CD14-positive monocyte (primary cell): ENCODE measurements around the gene CST7. TPM values are rescaled to one million over a fixed set of nuclear protein-coding genes. Genes with fewer than 3 reads are reported as not detected.

Source experiments
- DNase-seq, 3 donors: peaks; one replicate each; pipeline ENCODE4 v3.0.0-alpha.2; 2011 to 2022
- H2AFZ ChIP-seq: 2 replicates; pipeline ENCODE4 v1.6.0; 2012; ENCODE audit warnings: mild to moderate bottlenecking, low read depth, low read length, inconsistent platforms; ENCODE audit not compliant: insufficient read depth, poor library complexity, severe bottlenecking
- H3K27ac ChIP-seq, 2 donors: 1 replicate in 1 of 2; 2 replicates in 1 of 2; pipeline ENCODE4 v1.5.1; 2012 to 2013; ENCODE audit warnings: low read length in 2 of 2, control low read depth in 1 of 2, inconsistent platforms in 1 of 2, low read depth in 1 of 2, mild to moderate bottlenecking in 1 of 2
- H3K27me3 ChIP-seq, 2 donors: one replicate each; pipeline versions ENCODE4 v1.6.0 to v1.6.1; 2011 to 2013; ENCODE audit warnings: low read length in 2 of 2; ENCODE audit not compliant: control insufficient read depth in 2 of 2, insufficient read depth in 2 of 2
- H3K36me3 ChIP-seq, 2 donors: replicated peaks in 1 of 2; 1 replicate in 1 of 2; 2 replicates in 1 of 2; pipeline versions ENCODE4 v1.5.1 to v1.6.1; 2012 to 2013; ENCODE audit warnings: low read length in 2 of 2, control low read depth in 1 of 2, inconsistent platforms in 1 of 2, mild to moderate bottlenecking in 1 of 2; ENCODE audit not compliant: insufficient read depth in 2 of 2, control insufficient read depth in 1 of 2
- H3K4me1 ChIP-seq, 2 donors: 1 replicate in 1 of 2; 2 replicates in 1 of 2; pipeline versions ENCODE4 v1.5.1 to v1.6.1; 2012 to 2013; ENCODE audit warnings: low read length in 2 of 2, control low read depth in 1 of 2, inconsistent platforms in 1 of 2, mild to moderate bottlenecking in 1 of 2, moderate library complexity in 1 of 2; ENCODE audit not compliant: insufficient read depth in 2 of 2, control insufficient read depth in 1 of 2
- H3K4me2 ChIP-seq: replicated peaks from 2 replicates; pipeline ENCODE3; 2012; ENCODE audit warnings: low read length, moderate library complexity, mild to moderate bottlenecking; ENCODE audit not compliant: poor library complexity, severe bottlenecking; ENCODE audit errors: extremely low read depth
- H3K4me3 ChIP-seq, 3 experiments: fragments of 200-600 bp in 1 of 3; sonication (generic) in 1 of 3; replicated peaks in 1 of 3; 1 replicate in 2 of 3; 2 replicates in 1 of 3; pipeline ENCODE4 v1.5.1; 2011 to 2013; ENCODE audit warnings: low read length in 3 of 3, mild to moderate bottlenecking in 3 of 3, control low read depth in 2 of 3, low read depth in 2 of 3, inconsistent platforms in 1 of 3, moderate library complexity in 1 of 3
- H3K79me2 ChIP-seq: 2 replicates; pipeline ENCODE4 v1.6.0; 2012; ENCODE audit warnings: mild to moderate bottlenecking, control low read depth, inconsistent platforms, low read length, moderate library complexity; ENCODE audit not compliant: insufficient read depth
- H3K9ac ChIP-seq: 2 replicates; pipeline ENCODE4 v1.6.0; 2017; ENCODE audit warnings: low read length, mild to moderate bottlenecking; ENCODE audit not compliant: insufficient read depth, poor library complexity, severe bottlenecking
- H3K9me3 ChIP-seq, 2 donors: replicated peaks in 1 of 2; 1 replicate in 1 of 2; 2 replicates in 1 of 2; pipeline versions ENCODE4 v1.5.1 to v1.6.1; 2012 to 2013; ENCODE audit warnings: low read length in 2 of 2, control low read depth in 1 of 2; ENCODE audit not compliant: control insufficient read depth in 1 of 2, insufficient read depth in 1 of 2
- H4K20me1 ChIP-seq: 2 replicates; pipeline ENCODE4 v1.6.0; 2012; ENCODE audit warnings: mild to moderate bottlenecking, low read length, control low read depth, moderate library complexity; ENCODE audit not compliant: insufficient read depth
- H3K27ac Mint-ChIP-seq, 7 donors: one replicate each; pipeline ENCODE4 v1.8.0; 2020; ENCODE audit warnings: mild to moderate bottlenecking in 7 of 7, mixed read lengths in 7 of 7, moderate library complexity in 6 of 7, inconsistent platforms in 2 of 7
- H3K27me3 Mint-ChIP-seq, 3 donors: one replicate each; pipeline ENCODE4 v1.8.0; 2021 to 2022; ENCODE audit warnings: low read depth in 3 of 3, mild to moderate bottlenecking in 3 of 3, mixed read lengths in 3 of 3, moderate library complexity in 3 of 3, inconsistent platforms in 1 of 3
- H3K36me3 Mint-ChIP-seq, 2 donors: one replicate each; pipeline ENCODE4 v1.8.0; 2020; ENCODE audit warnings: mixed read lengths in 2 of 2, inconsistent platforms in 1 of 2, mild to moderate bottlenecking in 1 of 2
- H3K4me1 Mint-ChIP-seq: one replicate; pipeline ENCODE4 v1.8.0; 2020; ENCODE audit warnings: mild to moderate bottlenecking, mixed read lengths
- H3K4me3 Mint-ChIP-seq, 2 donors: one replicate each; pipeline ENCODE4 v1.8.0; 2020; ENCODE audit warnings: mild to moderate bottlenecking in 2 of 2, mixed read lengths in 2 of 2, moderate library complexity in 1 of 2
- H3K9me3 Mint-ChIP-seq, 7 donors: one replicate each; pipeline ENCODE4 v1.8.0; 2020 to 2022; ENCODE audit warnings: mixed read lengths in 7 of 7, mild to moderate bottlenecking in 6 of 7, moderate library complexity in 6 of 7, inconsistent platforms in 2 of 7
- WGBS: methylation state at CpG from one replicate; pipeline ENCODE4 v1.1.5; 2013; ENCODE audit warnings: missing lambda C conversion rate; ENCODE audit not compliant: insufficient coverage; 5-methylcytosine and 5-hydroxymethylcytosine counted together
- intact Hi-C, 2 donors: fragments of 100-400 bp; cut with micrococcal nuclease; formaldehyde crosslinking; loops; one replicate each; pipeline versions ENCODE4 v1.15.0 to v1.15.1; 2023
- polyA plus RNA-seq, 3 donors: library from polyadenylated mRNA; depleted of rRNA in 1 of 3; unstranded in 2 of 3; stranded (reverse) in 1 of 3; fragments of 300-500 nt in 2 of 3; fragments of >200 nt in 1 of 3; fragmentation: Illumina TruSeq in 2 of 3; gene quantifications; 1 replicate in 2 of 3; 2 replicates in 1 of 3; pipeline ENCODE4 v1.2.3, GENCODE V29; 2012 to 2021
- TF ChIP-seq, protein P1 (sequence below): fragments of 200-600 bp; IDR thresholded peaks from one replicate; pipeline ENCODE4 v1.8.0; 2022; ENCODE audit warnings: antibody characterized with exemption, mild to moderate bottlenecking

CST7 gene
- polyA plus RNA-seq, 3 donors, result 1.2 to 3.2 (median 1.8) TPM

GRCh38 chr20:24957326-24958016, 8.4 kb downstream of the CST7 start:
- H3K4me3 ChIP-seq, result no peak overlapping the region
- H3K9me3 Mint-ChIP-seq, result peaks cover 0 to 3% (median 0%) of the 10 kb centered on the region in 7 donors
- no peak overlapping the region for H3K9ac ChIP-seq
- H3K36me3 Mint-ChIP-seq, result peaks cover 48 to 61% of the 10 kb centered on the region in 2 donors
- TF ChIP-seq, protein P1, sequence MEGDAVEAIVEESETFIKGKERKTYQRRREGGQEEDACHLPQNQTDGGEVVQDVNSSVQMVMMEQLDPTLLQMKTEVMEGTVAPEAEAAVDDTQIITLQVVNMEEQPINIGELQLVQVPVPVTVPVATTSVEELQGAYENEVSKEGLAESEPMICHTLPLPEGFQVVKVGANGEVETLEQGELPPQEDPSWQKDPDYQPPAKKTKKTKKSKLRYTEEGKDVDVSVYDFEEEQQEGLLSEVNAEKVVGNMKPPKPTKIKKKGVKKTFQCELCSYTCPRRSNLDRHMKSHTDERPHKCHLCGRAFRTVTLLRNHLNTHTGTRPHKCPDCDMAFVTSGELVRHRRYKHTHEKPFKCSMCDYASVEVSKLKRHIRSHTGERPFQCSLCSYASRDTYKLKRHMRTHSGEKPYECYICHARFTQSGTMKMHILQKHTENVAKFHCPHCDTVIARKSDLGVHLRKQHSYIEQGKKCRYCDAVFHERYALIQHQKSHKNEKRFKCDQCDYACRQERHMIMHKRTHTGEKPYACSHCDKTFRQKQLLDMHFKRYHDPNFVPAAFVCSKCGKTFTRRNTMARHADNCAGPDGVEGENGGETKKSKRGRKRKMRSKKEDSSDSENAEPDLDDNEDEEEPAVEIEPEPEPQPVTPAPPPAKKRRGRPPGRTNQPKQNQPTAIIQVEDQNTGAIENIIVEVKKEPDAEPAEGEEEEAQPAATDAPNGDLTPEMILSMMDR, result no peak
- 98% methylated on average over 14 of the region's 18 CpGs for WGBS
- no peak overlapping the region for H3K4me2 ChIP-seq
- intact Hi-C loops, result no loop called here
- no peak for DNase-seq
- H3K4me3 Mint-ChIP-seq, result no peak overlapping the region
- no peaks in the 10 kb centered on the region for H4K20me1 ChIP-seq
- peaks cover 25% of the 10 kb centered on the region for H3K79me2 ChIP-seq
- peak overlapping the region in 3 of 7 donors; percentile 57 to 71 (median 70) for H3K27ac Mint-ChIP-seq
- H3K4me1 ChIP-seq, result peaks cover 25 to 29% of the 10 kb centered on the region in 2 donors
- H3K36me3 ChIP-seq, result peaks cover 48 to 53% of the 10 kb centered on the region in 2 donors
- H3K27me3 Mint-ChIP-seq, result peaks cover 0 to 1% (median 0%) of the 10 kb centered on the region in 3 donors
- H3K27ac ChIP-seq, result peak overlapping the region in 1 of 2 donors; percentile 16
- H3K27me3 ChIP-seq, result no peaks in the 10 kb centered on the region
- H3K9me3 ChIP-seq, result no peaks in the 10 kb centered on the region
- H3K4me1 Mint-ChIP-seq, result peaks cover 36% of the 10 kb centered on the region
- H2AFZ ChIP-seq, result no peak overlapping the region

GRCh38 chr20:24958506-24959385, 9.7 kb downstream of the CST7 start:
- Histone ChIP-seq H3K27ac (no peak overlapping the region), H3K36me3 (peaks cover 61 to 66% of the 10 kb centered on the region in 2 donors), H3K79me2 (peaks cover 12% of the 10 kb centered on the region), H3K4me2 (no peak overlapping the region), H2AFZ (no peak overlapping the region), H3K9ac (no peak overlapping the region), H3K4me1 (peaks cover 13 to 16% of the 10 kb centered on the region in 2 donors), H3K4me3 (no peak overlapping the region), H3K27me3 (no peaks in the 10 kb centered on the region), H3K9me3 (no peaks in the 10 kb centered on the region), H4K20me1 (no peaks in the 10 kb centered on the region)
- Mint-ChIP-seq H3K4me1 (peaks cover 23% of the 10 kb centered on the region), H3K27ac (peak overlapping the region in 3 of 7 donors; percentile 23 to 63 (median 61)), H3K36me3 (peaks cover 59 to 71% of the 10 kb centered on the region in 2 donors), H3K27me3 (peaks cover 0 to 1% (median 0%) of the 10 kb centered on the region in 3 donors), H3K4me3 (no peak overlapping the region), H3K9me3 (peaks cover 0 to 3% (median 0%) of the 10 kb centered on the region in 7 donors)
- DNase-seq, result no peak
- intact Hi-C loops, result no loop called here
- TF ChIP-seq, protein P1, result no peak
- WGBS, result 75% methylated on average over 13 of the region's 20 CpGs
